ENCODE results near the gene ACMSD.
A peak's percentile ranks its signal among the peaks of the same experiment; 100 is the strongest.
"Not testable (repeated sequence)": the region's sequence is repeated elsewhere in the genome, so short reads cannot be mapped to it uniquely, and the experiment has no call there.

Gene ACMSD

GRCh38 chr2:134838143-134838620, at the start of gene ACMSD:
Gene ACMSD, plus strand, starts transcription at chr2:134838616. Its CDS starts 67 bp downstream, at chr2:134838683.
- no peak for DNase-seq (ENCODE audit: low read depth)

- no peak for DNase-seq (ENCODE audit: low read depth)
These were observed 47.9 kb upstream of the ACMSD start for GRCh38 chr2:134790487-134790886.

- no peak for DNase-seq (ENCODE audit: low read depth)
These were observed 46.8 kb upstream of the ACMSD start for GRCh38 chr2:134791616-134792015.

GRCh38 chr2:134792186-134792585, 46.2 kb upstream of the ACMSD start:
- no peak for DNase-seq (ENCODE audit: low read depth)

GRCh38 chr2:134795765-134796164, 42.7 kb upstream of the ACMSD start:
- DNase-seq (ENCODE audit: low read depth), result no peak

GRCh38 chr2:134796373-134796772, 42.0 kb upstream of the ACMSD start:
- DNase-seq (ENCODE audit: low read depth), result no peak

- DNase-seq (ENCODE audit: low read depth), result no peak
These were observed 38.5 kb upstream of the ACMSD start for GRCh38 chr2:134799936-134800335.

- no peak for DNase-seq (ENCODE audit: low read depth)
These were observed 38.1 kb upstream of the ACMSD start for GRCh38 chr2:134800341-134800740.

- not testable (repeated sequence) for DNase-seq (ENCODE audit: low read depth)
These were observed 34.6 kb upstream of the ACMSD start for GRCh38 chr2:134803609-134804405.

GRCh38 chr2:134815741-134816140, 22.7 kb upstream of the ACMSD start:
- DNase-seq (ENCODE audit: low read depth), result no peak

GRCh38 chr2:134818321-134818720, 20.1 kb upstream of the ACMSD start:
- no peak for DNase-seq (ENCODE audit: low read depth)

- no peak for DNase-seq (ENCODE audit: low read depth)
These were observed 19.1 kb upstream of the ACMSD start for GRCh38 chr2:134819334-134819733.

GRCh38 chr2:134823431-134823830, 15.0 kb upstream of the ACMSD start:
- no peak for DNase-seq (ENCODE audit: low read depth)

- DNase-seq (ENCODE audit: low read depth), result no peak
These were observed 14.6 kb upstream of the ACMSD start for GRCh38 chr2:134823832-134824231.

- not testable (repeated sequence) for DNase-seq (ENCODE audit: low read depth)
These were observed 12.7 kb upstream of the ACMSD start for GRCh38 chr2:134825716-134826115.

- DNase-seq (ENCODE audit: low read depth), result no peak
These were observed 2.9 kb upstream of the ACMSD start for GRCh38 chr2:134835471-134835870.

GRCh38 chr2:134836986-134837385, 1.4 kb upstream of the ACMSD start:
- DNase-seq (ENCODE audit: low read depth), result peak; percentile 82

GRCh38 chr2:134839649-134840048, 1.2 kb downstream of the ACMSD start:
- no peak for DNase-seq (ENCODE audit: low read depth)

- DNase-seq (ENCODE audit: low read depth), result no peak
These were observed 4.6 kb downstream of the ACMSD start for GRCh38 chr2:134842930-134843490.

GRCh38 chr2:134843968-134844367, 5.6 kb downstream of the ACMSD start:
- no peak for DNase-seq (ENCODE audit: low read depth)

GRCh38 chr2:134845028-134845427, 6.6 kb downstream of the ACMSD start:
- no peak for DNase-seq (ENCODE audit: low read depth)

GRCh38 chr2:134845719-134846118, 7.3 kb downstream of the ACMSD start:
- DNase-seq (ENCODE audit: low read depth), result no peak

GRCh38 chr2:134846213-134846612, 7.8 kb downstream of the ACMSD start:
- no peak for DNase-seq (ENCODE audit: low read depth)

- not testable (repeated sequence) for DNase-seq (ENCODE audit: low read depth)
These were observed 9.2 kb downstream of the ACMSD start for GRCh38 chr2:134847582-134847981.
